Measurements from ENCODE around the gene OVOL2.
"Not testable (repeated sequence)": the region's sequence is repeated elsewhere in the genome, so short reads cannot be mapped to it uniquely, and the experiment has no call there.

The OVOL2 gene

DNA sequence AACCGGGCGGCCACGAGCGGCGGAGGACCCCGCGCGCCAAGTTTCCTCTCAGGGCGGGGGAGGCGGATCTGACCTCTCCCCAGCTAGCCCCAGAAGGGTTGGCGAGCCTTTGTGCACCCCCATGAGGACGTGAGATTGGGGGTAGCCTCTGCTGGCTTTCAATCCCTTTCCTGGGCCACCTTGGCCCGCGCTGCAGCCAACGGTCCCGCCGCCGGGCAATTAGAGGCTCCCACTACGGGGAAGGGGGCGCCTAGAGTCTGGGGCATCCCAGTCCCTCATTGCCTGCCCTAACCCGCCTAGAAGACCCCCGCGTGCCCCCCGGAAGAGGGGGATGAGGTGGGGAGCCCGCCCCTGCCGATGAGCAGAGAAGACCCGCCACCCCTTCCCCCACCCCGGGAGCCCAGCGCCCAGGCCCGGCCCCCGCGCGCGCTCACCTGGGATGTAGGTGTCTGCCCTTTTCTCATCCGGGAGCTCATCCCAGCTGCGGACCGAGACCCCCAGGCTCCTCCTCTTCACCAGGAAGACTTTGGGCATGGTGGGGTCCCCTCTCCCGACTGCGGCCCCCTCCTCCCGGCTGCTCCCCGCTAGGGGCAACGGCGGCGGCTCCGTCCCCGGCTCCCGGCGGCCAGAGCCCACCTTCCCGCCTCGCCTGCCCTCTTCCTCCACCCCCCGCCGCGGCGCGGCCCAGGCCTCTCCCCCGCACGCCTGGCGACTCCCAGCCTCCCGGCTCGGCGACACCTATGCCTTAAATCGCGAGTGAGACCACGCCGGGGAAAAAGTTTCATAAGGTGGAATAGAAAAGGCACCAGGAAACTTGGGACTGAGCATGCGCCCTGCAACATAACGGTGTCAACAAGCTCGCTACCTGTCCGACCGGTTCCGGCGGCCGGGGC lies at the start of gene OVOL2:
Gene OVOL2 (minus strand): TSS at position 816 of the 893 bp plus-strand sequence. CDS start 282 bp downstream, at position 534.
- DNase-seq (ENCODE audit: low spot score) (no peak), FAIRE-seq (no peak)

DNA sequence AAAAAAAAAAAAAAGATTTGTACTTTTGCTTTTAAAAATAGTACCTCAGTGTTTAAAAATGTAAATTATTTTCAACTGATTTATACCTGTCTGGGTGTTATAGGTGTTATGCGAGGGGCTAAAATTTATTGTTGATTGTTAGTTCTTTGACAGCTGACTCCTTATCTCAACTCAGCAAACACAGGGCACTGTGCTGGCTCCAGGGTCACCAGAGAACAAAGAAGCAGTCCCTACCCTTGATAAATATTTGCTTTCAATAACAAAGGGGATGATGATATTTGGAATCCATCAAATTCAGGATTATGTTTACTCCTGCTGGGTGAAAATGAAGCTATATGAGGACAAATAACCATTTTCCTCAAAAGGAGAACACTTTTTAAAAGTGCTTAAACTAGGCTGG lies 45.8 kb upstream of the OVOL2 start:
- DNase-seq (ENCODE audit: low spot score) (no peak), FAIRE-seq (no peak)

DNA sequence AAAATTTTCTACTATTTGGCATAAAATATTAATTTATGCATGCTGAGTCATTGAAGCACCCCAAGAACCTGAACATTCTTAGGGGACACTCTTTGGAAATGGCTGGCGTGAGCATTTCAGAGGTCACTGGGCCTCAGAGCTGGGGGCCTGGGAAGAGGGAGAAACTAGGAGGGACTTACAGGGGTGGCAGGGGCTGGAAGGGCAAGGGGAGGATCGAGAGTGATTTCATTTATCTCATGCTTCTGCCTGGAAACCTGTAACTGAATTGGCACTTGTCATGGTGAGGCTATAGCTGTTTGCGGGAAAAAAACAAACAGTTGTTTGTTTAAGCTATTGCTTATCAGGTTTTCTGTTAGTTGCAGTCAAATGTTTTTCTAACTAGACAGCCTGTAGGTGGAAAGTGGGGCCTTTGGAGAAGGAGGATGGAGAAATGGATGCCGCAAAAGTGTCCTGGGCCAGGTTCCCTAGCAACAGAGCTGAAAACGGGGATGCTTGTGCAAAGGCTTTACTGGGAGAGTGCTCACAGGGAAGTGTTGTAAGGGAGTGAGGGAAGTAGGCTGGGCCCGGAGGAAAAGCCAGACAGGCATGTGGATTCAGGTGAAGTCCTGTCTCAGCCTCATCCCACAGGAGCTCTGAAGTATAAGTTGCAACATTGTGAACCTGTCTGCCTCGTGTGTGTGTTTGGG lies 43.6 kb upstream of the OVOL2 start:
- FAIRE-seq (no peak), DNase-seq (ENCODE audit: low spot score) (no peak)

DNA sequence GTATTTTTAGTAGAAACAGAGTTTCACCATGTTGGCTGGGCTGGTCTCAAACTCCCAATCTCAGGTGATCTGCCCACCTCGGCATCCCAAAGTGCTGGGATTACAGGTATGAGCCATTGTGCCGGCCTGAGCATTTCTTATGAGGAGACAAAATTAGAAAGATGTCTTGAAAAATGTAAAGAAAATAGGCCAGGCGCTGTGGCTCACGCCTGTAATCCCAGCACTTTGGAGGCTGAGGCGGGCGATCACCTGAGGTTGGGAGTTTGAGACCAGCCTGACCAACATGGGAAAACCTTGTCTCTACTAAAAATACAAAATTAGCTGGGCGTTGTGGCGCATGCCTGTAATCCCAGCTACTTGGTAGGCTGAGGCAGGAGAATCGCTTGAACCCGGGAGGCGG lies 42.9 kb upstream of the OVOL2 start:
- FAIRE-seq; DNase-seq (ENCODE audit: low spot score): not testable (repeated sequence)

DNA sequence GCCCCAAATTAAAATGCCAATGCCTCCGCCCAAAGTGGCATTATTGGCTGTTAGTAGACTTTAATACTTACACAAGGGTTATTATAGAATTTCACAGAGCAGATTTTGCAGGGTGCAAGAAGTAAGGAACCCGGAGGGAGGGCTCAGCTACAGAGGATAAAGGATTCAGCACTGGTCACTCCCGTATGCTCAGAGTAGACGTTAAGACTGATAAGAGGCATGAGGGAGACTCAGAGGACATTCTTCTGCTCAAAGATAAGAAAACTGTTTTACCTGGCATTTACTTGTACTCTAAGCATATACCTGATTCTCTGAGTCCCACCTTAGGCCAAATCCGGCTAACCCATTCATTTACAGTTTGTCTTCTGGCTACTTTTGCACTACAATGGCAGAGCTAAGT lies 36.5 kb upstream of the OVOL2 start:
- FAIRE-seq (no peak), DNase-seq (ENCODE audit: low spot score) (no peak)

DNA sequence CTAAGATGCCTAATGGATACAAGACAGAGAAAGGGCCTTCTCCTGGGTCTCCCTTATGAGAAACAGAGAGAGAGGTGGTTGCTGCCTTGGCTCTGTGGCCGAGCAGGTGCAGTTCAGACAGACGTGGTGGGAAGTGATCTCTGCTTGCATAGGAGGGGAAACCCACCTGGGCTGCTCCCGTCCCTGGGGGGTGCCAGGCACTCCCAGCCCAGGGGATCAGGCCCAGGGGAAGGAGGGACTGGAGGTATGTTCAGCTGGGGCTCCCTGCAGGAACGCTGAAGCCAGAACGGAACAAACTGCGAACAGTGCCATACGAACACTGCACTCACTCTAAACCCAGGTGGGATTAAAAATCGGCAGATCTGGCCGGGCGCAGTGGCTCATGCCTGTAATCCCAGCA lies 35.7 kb upstream of the OVOL2 start:
- DNase-seq (ENCODE audit: low spot score): no peak
- no peak for FAIRE-seq

DNA sequence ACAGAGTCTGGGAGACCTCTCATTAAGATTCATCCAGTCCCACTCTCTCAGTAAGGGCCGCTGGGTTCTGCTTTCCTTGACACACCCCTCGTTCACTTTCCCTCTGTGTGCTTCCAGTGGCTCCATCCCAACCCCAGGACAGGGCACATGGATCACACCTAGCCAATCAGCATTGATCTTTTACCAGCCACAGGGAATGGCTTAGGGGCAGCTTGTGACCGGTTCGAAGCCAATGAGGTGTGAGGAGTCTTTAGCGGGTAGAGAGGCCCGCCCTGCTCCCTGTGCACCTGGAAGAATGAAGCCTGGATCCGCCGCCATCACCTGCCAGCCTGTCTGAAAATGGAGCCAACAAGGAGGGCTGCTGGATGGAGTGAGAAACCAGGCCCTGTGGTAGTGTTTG lies 35.2 kb upstream of the OVOL2 start:
- FAIRE-seq (no peak), DNase-seq (ENCODE audit: low spot score) (no peak)

DNA sequence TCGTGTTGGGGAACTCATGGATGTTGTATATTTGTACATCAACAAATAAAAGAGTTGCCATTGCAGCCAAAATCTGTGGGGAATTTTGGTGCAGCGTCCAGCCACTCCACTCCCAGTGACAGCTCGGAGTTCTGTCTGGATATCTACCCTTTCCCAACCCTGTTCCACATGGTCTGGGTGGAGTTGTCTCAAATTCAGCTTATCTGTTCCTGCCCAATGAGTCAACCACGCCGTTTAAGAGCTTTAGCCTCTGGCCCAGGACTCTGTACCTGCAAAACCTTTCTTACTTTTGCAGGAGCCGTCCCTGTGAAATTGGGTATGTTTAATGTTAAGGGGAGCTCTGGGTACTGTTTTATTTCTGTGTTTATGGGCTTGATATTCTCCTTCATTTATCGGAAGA lies 33.9 kb upstream of the OVOL2 start:
- FAIRE-seq (no peak), DNase-seq (ENCODE audit: low spot score) (no peak)

DNA sequence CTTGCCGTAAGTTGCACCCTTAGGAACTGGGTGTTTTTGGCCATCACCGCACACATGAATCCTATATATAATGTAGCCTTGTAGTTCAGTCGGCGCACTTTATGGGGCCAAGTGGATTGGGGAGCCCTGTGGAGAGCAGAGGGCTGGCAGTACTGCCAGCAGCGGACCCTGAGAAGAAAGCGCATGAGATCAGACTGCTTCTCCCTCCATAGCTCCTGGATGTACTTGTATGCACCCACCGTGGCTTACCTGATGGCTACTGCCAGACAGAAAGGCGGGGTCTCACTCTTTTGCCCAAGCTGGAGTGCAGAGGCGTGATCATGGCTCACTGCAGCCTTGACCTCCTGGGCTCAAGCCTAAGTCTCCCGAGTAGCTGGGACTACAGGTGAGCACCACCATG lies 32.8 kb upstream of the OVOL2 start:
- no peak for FAIRE-seq
- DNase-seq (ENCODE audit: low spot score): no peak

DNA sequence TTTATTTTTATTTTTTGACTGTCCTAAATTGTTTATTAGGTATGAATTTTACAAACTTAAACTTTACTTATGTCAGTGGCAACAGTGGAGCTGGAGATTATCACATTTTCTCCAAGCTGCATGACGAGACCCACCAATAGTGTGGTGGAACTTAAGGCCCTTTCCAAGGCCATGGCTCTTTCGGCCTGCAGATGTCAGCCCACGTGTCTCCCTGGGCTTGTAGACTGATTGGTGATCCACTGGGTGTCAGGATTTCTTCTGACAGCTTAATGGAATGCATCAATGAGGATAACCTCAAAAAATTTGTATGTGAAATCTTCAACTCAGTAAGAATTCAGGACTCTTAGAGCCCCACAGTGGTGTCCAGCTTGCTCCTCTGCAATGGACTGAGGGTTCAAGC lies 32.3 kb upstream of the OVOL2 start:
- no peak for DNase-seq (ENCODE audit: low spot score)
- FAIRE-seq: no peak

DNA sequence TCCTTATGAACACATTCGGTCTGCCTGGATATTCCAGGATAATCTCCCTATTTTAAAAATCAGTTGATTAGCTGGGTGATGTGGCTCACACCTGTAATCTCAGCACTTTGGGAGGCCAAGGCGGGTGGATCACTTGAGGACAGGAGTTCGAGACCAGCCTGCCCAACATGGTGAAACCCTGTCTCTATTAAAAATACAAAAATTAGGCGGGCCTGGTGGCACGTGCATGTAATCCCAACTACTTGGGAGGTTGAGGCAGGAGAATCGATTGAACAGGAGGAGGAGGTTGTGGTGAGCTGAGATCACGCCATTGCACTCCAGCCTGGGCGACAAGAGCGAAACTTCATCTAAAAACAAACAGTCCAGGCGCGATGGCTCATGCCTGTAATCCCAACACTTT lies 31.1 kb upstream of the OVOL2 start:
- not testable (repeated sequence) for FAIRE-seq; DNase-seq (ENCODE audit: low spot score)

DNA sequence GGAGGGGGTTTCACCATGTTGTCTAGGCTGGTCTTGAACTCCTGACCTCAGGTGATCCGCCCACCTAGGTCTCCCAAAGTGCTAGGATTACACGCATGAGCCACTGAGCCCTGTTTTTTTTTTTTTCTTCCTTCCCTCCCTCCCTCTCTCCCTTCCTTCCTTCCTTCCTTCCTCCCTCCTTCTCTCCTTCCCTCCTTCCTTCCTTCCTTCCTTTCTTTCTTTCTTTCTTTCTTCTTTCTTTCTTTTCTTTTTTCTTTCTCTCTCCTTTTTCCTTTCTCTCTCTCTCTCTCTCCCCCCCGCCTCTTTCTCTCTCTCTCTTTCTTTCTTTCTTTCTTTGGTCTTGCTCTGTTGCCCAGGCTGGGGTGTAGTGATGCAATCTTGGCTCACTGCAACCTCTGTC lies 30.6 kb upstream of the OVOL2 start:
- DNase-seq (ENCODE audit: low spot score); FAIRE-seq: not testable (repeated sequence)

DNA sequence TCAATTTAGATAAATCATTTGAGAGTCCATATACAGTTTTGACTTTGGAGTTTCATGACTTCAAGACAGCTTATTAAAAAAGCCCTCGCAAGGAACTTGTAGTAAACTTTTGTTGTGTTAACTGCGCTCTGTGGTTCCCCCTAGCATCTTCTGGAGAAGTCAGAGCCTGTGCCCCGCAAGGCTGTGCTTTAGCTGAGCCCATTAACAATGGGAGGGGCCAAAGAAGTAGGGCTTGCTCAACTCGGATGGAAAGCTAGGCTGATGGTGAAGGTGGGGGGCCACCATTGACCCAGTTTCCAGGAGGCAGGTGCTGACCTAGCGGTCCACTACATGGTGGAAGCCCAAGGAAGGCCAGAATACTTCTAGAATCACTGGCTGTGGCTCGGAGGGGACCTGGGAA lies 29.3 kb upstream of the OVOL2 start:
- no peak for DNase-seq (ENCODE audit: low spot score)
- no peak for FAIRE-seq

DNA sequence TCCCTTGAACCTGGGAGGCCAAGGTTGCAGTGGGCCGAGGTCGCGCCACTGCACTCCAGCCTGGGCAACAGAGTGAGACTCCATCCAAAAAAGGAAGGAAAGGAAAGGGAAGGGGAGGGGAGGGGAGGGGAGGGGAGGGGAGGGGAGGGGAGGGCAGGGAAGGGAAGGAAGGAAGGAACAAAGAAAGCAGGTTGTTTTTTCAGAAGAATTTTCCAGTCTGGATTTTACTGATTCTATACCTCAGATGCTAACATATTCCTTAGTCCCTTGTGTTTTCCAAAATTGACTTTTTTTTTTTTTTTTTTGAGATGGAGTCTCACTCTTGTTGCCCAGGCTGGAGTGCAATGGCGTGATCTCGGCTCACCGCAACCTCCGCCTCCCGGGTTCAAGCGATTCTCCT lies 23.1 kb upstream of the OVOL2 start:
- not testable (repeated sequence) for DNase-seq (ENCODE audit: low spot score); FAIRE-seq

DNA sequence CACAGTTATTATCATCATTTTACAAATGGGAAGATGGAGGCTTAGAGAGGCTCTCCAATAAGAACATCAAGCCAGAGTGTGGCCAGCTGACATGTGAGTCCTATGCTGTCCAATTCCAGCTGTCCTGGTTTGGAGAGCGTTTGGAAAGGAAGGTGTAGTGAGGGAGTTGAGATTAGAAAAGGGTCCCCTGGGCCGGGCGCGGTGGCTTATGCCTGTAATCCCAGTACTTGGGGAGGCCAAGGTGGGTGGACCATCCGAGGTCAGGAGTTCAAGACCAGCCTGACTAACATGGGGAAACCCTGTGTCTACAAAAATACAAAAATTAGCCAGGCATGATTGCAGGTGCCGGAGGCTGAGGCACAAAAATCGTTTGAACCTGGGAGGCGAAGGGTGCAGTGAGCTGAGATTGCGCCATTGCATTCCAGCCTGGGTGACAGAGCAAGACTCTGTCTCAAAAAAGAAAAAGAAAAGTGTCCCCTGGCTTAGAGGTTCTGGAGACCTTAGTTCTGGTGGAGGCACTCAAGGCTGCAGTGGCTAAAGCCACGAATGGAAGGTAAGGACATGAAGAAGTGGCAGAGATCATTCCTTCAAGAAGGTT lies 22.1 kb upstream of the OVOL2 start:
- FAIRE-seq (no peak), DNase-seq (ENCODE audit: low spot score) (no peak)

DNA sequence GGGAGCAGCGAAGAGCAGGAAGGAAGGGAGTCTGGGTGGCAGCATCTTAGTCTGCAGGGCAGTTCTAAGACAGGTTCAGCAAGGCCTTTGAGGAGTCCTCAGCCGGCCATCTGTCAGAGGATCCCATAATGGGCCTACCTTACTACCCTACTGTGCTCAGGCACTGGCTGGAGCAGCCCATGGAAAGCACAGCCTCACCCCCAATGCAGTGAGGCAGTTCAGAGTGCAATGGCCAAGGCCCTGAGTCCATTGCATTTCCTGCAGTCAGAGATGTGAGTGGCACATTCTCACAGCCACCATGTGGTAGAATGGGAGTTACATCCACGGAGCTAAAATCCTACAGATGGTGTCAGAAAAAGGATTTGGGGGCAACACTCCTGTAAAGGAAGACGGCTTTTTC lies 19.4 kb upstream of the OVOL2 start:
- no peak for DNase-seq (ENCODE audit: low spot score)
- FAIRE-seq: no peak

DNA sequence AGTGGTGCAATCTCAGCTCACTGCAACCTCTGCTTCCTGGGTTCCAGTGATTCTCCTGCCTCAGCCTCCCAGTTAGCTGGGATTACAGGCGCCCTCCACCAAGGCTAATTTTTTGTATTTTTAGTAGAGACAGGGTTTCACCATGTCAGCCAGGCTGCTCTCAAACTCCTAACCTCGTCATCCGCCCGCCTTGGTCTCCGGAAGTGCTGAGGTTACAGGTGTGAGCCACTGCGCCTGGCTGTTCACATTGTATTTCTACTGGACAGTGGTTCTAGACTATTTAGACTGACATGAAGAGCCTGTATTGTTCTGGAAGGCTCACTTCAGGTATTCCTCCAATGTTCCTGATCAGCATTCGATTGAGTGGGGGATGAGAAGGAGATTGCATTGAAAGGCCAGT lies 14.8 kb upstream of the OVOL2 start:
- FAIRE-seq (no peak), DNase-seq (ENCODE audit: low spot score) (no peak)

DNA sequence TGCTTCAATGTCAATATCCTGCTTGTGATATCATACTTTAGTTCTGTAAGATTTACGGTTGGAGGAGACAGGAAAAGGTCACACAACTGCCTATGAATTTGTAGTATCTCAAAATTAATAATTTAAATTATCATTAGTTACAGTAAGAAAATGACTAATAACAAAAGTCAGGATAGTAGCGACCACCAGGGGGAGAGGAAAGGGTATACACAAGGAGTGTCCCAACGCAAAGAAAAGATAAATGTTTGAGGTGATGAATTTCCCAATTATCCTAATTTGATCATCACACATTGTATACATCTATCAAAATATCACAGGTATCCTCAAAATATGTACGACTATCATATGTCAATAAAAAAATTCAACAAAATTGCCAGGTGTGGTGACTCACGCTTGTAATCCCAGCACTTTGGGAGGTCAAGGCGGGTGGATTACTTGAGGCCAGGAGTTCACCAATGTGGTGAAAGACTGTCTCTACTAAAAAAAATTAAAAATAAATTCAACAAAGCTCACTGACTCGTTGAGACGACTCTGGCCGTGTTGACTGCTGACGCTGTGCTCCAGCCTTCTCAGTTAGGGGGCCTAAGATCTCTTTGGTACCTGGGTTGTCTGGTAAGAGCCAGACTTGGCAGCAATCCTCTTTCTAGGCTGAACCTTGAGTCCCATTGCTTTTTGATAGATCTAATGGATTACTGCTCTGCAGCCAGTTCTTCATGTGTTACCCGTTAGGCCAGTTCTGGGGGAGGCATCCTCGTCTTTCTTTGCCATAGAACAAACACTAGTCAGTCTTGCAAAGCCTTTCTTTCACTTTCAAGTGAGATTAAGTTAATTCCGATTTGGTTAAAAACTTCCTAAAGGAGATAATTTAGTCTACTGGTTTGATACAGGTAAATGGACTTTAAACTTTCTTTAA lies 9.0 kb upstream of the OVOL2 start:
- no peak for FAIRE-seq
- DNase-seq (ENCODE audit: low spot score): no peak

DNA sequence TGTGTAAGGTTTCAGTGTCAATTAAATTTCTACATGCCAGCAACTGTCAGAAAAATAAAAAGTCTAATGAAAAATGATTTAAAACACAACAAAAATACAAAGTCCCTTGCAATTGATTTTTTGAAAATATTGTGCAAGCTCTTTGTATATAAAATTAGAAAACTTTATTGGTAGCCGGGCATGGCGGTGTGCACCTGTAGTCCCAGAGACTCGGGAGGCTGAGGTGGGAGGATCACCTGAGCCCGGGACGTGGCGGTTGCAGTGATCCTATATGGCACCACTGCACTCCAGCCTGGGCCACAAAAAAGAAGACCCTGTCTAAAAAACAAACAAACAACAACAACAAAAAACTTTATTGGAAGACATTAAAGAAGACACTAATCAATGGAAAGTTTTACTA lies 6.0 kb upstream of the OVOL2 start:
- no peak for DNase-seq (ENCODE audit: low spot score)
- FAIRE-seq: no peak

DNA sequence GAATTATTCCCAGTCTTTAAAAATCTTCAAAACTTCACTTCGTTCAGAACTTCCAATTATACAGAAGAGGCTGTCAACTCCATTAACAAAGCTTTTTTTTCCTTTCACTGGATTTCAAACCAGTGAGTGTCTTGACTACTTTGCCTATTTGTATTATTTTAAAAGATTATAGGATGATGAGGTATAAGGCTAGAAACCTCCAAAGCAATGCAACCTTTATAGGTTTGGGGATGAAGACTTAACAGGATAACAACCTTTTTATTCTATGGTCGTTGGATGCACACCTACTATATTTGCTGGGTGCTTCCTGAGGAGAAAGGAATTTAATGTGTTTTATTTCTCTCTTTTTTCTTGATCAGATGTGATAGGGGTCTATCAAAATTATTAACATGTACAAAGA lies 1.9 kb upstream of the OVOL2 start:
- FAIRE-seq: no peak
- DNase-seq (ENCODE audit: low spot score): no peak

All from RCC 7860 (cell line).